ENCODE data around the gene PAN2.

GRCh38 chr12:56286044-56286830, 47.6 kb downstream of the PAN2 start:
- no peak for TF ChIP-seq GATA2 (IDR thresholded peaks at IDR 0.05; ENCODE audit: low read depth, low read length)
- TF ChIP-seq GATA3 (IDR thresholded peaks at IDR 0.05; ENCODE audit: low read depth, low read length): no peak

Data from SH-SY5Y (cell line).